Sigmoid colon (tissue), 7 donors: ENCODE results near the gene RNF186. TPM values are rescaled to one million over a fixed set of nuclear protein-coding genes. Genes with fewer than 3 reads are reported as not detected.

Experiments used
- DNase-seq: peaks from one replicate; pipeline ENCODE4 v3.0.0-alpha.2; 2019
- H3K27ac ChIP-seq, 4 donors: fragments of 200-600 bp; sonication (generic); one replicate each; pipeline ENCODE4 v1.5.1; 2016 to 2019; ENCODE audit warnings: mild to moderate bottlenecking in 1 of 4
- H3K27me3 ChIP-seq, 3 donors: fragments of 200-600 bp; sonication (generic); one replicate each; pipeline ENCODE4 v1.5.1; 2019; ENCODE audit warnings: mild to moderate bottlenecking in 1 of 3
- H3K36me3 ChIP-seq, 4 donors: fragments of 200-600 bp; sonication (generic); one replicate each; pipeline ENCODE4 v1.5.1; 2016 to 2019
- H3K4me1 ChIP-seq, 4 donors: fragments of 200-600 bp; sonication (generic); one replicate each; pipeline ENCODE4 v1.5.1; 2017 to 2019
- H3K4me3 ChIP-seq, 4 donors: fragments of 200-600 bp; sonication (generic); one replicate each; pipeline ENCODE4 v1.5.1; 2017 to 2019; ENCODE audit warnings: mild to moderate bottlenecking in 2 of 4, moderate library complexity in 1 of 4
- H3K9me3 ChIP-seq, 4 donors: fragments of 200-600 bp in 3 of 4; sonication (generic) in 3 of 4; one replicate each; pipeline versions ENCODE4 v1.5.1 to v1.6.1; 2013 to 2019
- CTCF ChIP-seq, 4 experiments: fragments of 450-650 bp in 3 of 4; fragments of 200-600 bp in 1 of 4; IDR thresholded peaks; one replicate each; pipeline ENCODE4 v1.5.1; 2016 to 2019; ENCODE audit warnings: antibody characterized with exemption in 4 of 4, mild to moderate bottlenecking in 3 of 4, moderate library complexity in 2 of 4
- EP300 ChIP-seq, 4 donors: sonication (generic); formaldehyde crosslinking; IDR thresholded peaks; one replicate each; pipeline ENCODE4 v1.6.1; 2017; ENCODE audit warnings: antibody characterized with exemption in 4 of 4
- POLR2A ChIP-seq, 2 donors: fragments of 450-650 bp; IDR thresholded peaks; one replicate each; pipeline ENCODE4 v1.6.1; 2016; ENCODE audit warnings: antibody characterized with exemption in 2 of 2, mild to moderate bottlenecking in 2 of 2, moderate library complexity in 2 of 2
- POLR2AphosphoS5 ChIP-seq, 4 donors: sonication (generic); formaldehyde crosslinking; IDR thresholded peaks; one replicate each; pipeline ENCODE4 v1.6.1; 2017; ENCODE audit warnings: antibody characterized with exemption in 4 of 4
- WGBS, 2 donors: extraction: QIAGEN DNeasy Blood & Tissue Kit; methylation state at CpG; one replicate each; pipeline ENCODE4 v1.1.7; 2013; 5-methylcytosine and 5-hydroxymethylcytosine counted together
- intact Hi-C: fragments of 100-400 bp; cut with DNase I; formaldehyde crosslinking; loops from one replicate; pipeline ENCODE4 v1.15.1; 2023
- polyA plus RNA-seq, 3 donors: library from polyadenylated mRNA; stranded (reverse); fragments of 200-250 nt; gene quantifications; one replicate each; pipeline ENCODE4 v1.2.3, GENCODE V29; 2013
- total RNA-seq, 4 donors: library from RNA; depleted of rRNA; stranded (reverse); fragments of >200 nt; gene quantifications; one replicate each; pipeline ENCODE4 v1.1.0, GENCODE V29; 2016
- donor health status: healthy with polysubstance abuse.
- donor health status: Bipolar disorder and iron deficiency.
- donor health status: healthy.

The RNF186 gene
- total and polyA plus RNA-seq, 7 donors: 13.8 to 34.3 (median 19.7) TPM; not detected in 4

- 78 to 81% methylated on average over 10 of the region's 10 CpGs for WGBS, 2 donors
- no peak for TF ChIP-seq POLR2AphosphoS5 (IDR thresholded peaks at IDR 0.05)
- no peak for TF ChIP-seq CTCF (IDR thresholded peaks at IDR 0.05)
- TF ChIP-seq POLR2A (IDR thresholded peaks at IDR 0.05): no peak
- TF ChIP-seq EP300 (IDR thresholded peaks at IDR 0.05): no peak
- Histone ChIP-seq H3K27ac (no peak overlapping the region), H3K4me1 (no peaks in the 10 kb centered on the region), H3K9me3 (no peaks in the 10 kb centered on the region), H3K36me3 (peaks cover 0 to 67% (median 16%) of the 10 kb centered on the region in 4 donors), H3K27me3 (no peaks in the 10 kb centered on the region), H3K4me3 (no peak overlapping the region)
- intact Hi-C loops: no loop called here
- no peak for DNase-seq
These were observed 44.5 kb downstream of the RNF186 start for GRCh38 chr1:19770436-19771190.

GRCh38 chr1:19769211-19769932 lies 45.7 kb downstream of the RNF186 start:
- no peaks in the 10 kb centered on the region for H3K27me3 ChIP-seq
- no peak for DNase-seq
- H3K4me1 ChIP-seq: no peaks in the 10 kb centered on the region
- intact Hi-C loops: no loop called here
- no peak overlapping the region for H3K27ac ChIP-seq
- no peaks in the 10 kb centered on the region for H3K9me3 ChIP-seq
- peaks cover 0 to 55% (median 13%) of the 10 kb centered on the region in 4 donors for H3K36me3 ChIP-seq
- TF ChIP-seq POLR2AphosphoS5 (IDR thresholded peaks at IDR 0.05) (no peak), EP300 (IDR thresholded peaks at IDR 0.05) (no peak), POLR2A (IDR thresholded peaks at IDR 0.05) (no peak)
- H3K4me3 ChIP-seq: no peak overlapping the region
- 86 to 88% methylated on average over 10 of the region's 10 CpGs for WGBS, 2 donors

GRCh38 chr1:19768353-19769210 lies 46.5 kb downstream of the RNF186 start:
- no peak for DNase-seq
- no peak overlapping the region for H3K27ac ChIP-seq

GRCh38 chr1:19765623-19766022 lies 49.5 kb downstream of the RNF186 start:
- Histone ChIP-seq H3K9me3 (no peaks in the 10 kb centered on the region), H3K36me3 (peaks cover 0 to 37% (median 9%) of the 10 kb centered on the region in 4 donors), H3K4me3 (no peak overlapping the region), H3K4me1 (no peaks in the 10 kb centered on the region), H3K27me3 (no peaks in the 10 kb centered on the region), H3K27ac (no peak overlapping the region)
- no peak for DNase-seq
- no peak for TF ChIP-seq POLR2AphosphoS5 (IDR thresholded peaks at IDR 0.05)
- no peak for TF ChIP-seq EP300 (IDR thresholded peaks at IDR 0.05)
- TF ChIP-seq CTCF (IDR thresholded peaks at IDR 0.05): no peak
- 83 to 84% methylated on average over 10 of the region's 10 CpGs for WGBS, 2 donors
- intact Hi-C loops: no loop called here

More at GRCh38 chr1:19768353-19769210, 46.5 kb downstream of the RNF186 start:
- Histone ChIP-seq H3K4me1 (no peaks in the 10 kb centered on the region), H3K9me3 (no peaks in the 10 kb centered on the region), H3K4me3 (no peak overlapping the region), H3K27me3 (no peaks in the 10 kb centered on the region), H3K36me3 (peaks cover 0 to 54% (median 12%) of the 10 kb centered on the region in 4 donors)
- TF ChIP-seq CTCF (IDR thresholded peaks at IDR 0.05) (no peak), POLR2AphosphoS5 (IDR thresholded peaks at IDR 0.05) (no peak)
- intact Hi-C loops: no loop called here
- 85 to 92% methylated on average over 18 of the region's 18 CpGs for WGBS, 2 donors
